H1 (cell line): ENCODE results near the gene CASK. TPM values are rescaled to one million over a fixed set of nuclear protein-coding genes. Genes with fewer than 3 reads are reported as not detected.

Experiments used
- CTCF ChIA-PET: fragments of 300-600 bp; sonication (Branson Sonifier 250); formaldehyde crosslinking; loops from one replicate; lab custom pipeline; 2021; ENCODE audit not compliant: partially characterized antibody; lab: Charles Lee
- POLR2A ChIA-PET: fragments of 300-600 bp; sonication (Branson Sonifier 250); formaldehyde crosslinking; loops from one replicate; lab custom pipeline; 2021; ENCODE audit warnings: inconsistent platforms; ENCODE audit not compliant: partially characterized antibody; lab: Charles Lee
- DNase-seq, 2 experiments: peaks; one replicate each; pipeline versions ENCODE4 v3.0.0 to v3.0.0-alpha.2; 2010 to 2022; ENCODE audit warnings: low spot score in 2 of 2, low read depth in 1 of 2, mixed read lengths in 1 of 2
- FAIRE-seq: peaks from 2 replicates; lab custom pipeline; 2011; peaks lifted over from hg19 to GRCh38; lab: Jason Lieb, UNC
- H2AFZ ChIP-seq: 2 replicates; pipeline ENCODE4 v1.8.1; 2012; ENCODE audit warnings: low read length, inconsistent platforms
- H2AK5ac ChIP-seq: 2 replicates; pipeline ENCODE4 v1.6.1; 2013; ENCODE audit warnings: low read depth, low read length
- H2BK120ac ChIP-seq: replicated peaks from 2 replicates; pipeline ENCODE3; 2013; ENCODE audit warnings: low read depth, low read length, inconsistent platforms
- H2BK12ac ChIP-seq: 2 replicates; pipeline ENCODE4 v1.6.1; 2013; ENCODE audit warnings: low read depth, low read length
- H2BK15ac ChIP-seq: 2 replicates; pipeline ENCODE4 v1.6.1; 2013; ENCODE audit warnings: low read length
- H2BK20ac ChIP-seq: 2 replicates; pipeline ENCODE4 v1.6.1; 2013; ENCODE audit warnings: low read length
- H2BK5ac ChIP-seq: 2 replicates; pipeline ENCODE4 v1.6.1; 2013; ENCODE audit warnings: low read depth, low read length
- H3K14ac ChIP-seq: 2 replicates; pipeline ENCODE4 v1.6.1; 2013; ENCODE audit warnings: inconsistent platforms; ENCODE audit not compliant: insufficient read length
- H3K18ac ChIP-seq: 2 replicates; pipeline ENCODE4 v1.6.1; 2013; ENCODE audit warnings: low read length; ENCODE audit errors: extremely low read depth
- H3K23ac ChIP-seq: 2 replicates; pipeline ENCODE4 v1.6.1; 2013; ENCODE audit warnings: inconsistent platforms; ENCODE audit not compliant: insufficient read length
- H3K23me2 ChIP-seq: 2 replicates; pipeline ENCODE4 v1.6.1; 2013; ENCODE audit warnings: low read depth, low read length
- H3K27ac ChIP-seq: 2 replicates; pipeline ENCODE4 v1.6.1; 2011; ENCODE audit warnings: low read depth, low read length, inconsistent platforms
- H3K27me3 ChIP-seq, 4 experiments: replicated peaks in 1 of 4; 1 replicate in 1 of 4; 2 replicates in 3 of 4; pipeline versions ENCODE4 v1.6.1 to v1.8.1; 2011 to 2013; ENCODE audit warnings: low read length in 3 of 4, mild to moderate bottlenecking in 3 of 4, inconsistent platforms in 2 of 4, mixed read lengths in 2 of 4, moderate library complexity in 1 of 4; ENCODE audit not compliant: control insufficient read depth in 3 of 4, insufficient read depth in 3 of 4; ENCODE audit errors: extremely low read depth in 1 of 4
- H3K36me3 ChIP-seq, 4 experiments: 2 replicates each; pipeline versions ENCODE4 v1.6.1 to v1.8.1; 2011 to 2013; ENCODE audit warnings: mild to moderate bottlenecking in 4 of 4, low read length in 3 of 4, moderate library complexity in 2 of 4, control low read depth in 1 of 4, inconsistent platforms in 1 of 4; ENCODE audit not compliant: insufficient read depth in 4 of 4, control insufficient read depth in 2 of 4
- H3K4ac ChIP-seq: replicated peaks from 2 replicates; pipeline ENCODE3; 2013; ENCODE audit warnings: low read length, low read depth, mixed read lengths, inconsistent platforms; ENCODE audit not compliant: insufficient read length
- H3K4me1 ChIP-seq, 4 experiments: replicated peaks in 1 of 4; 1 replicate in 1 of 4; 2 replicates in 3 of 4; pipeline versions ENCODE4 v1.6.1 to v1.8.1; 2011 to 2013; ENCODE audit warnings: low read length in 3 of 4, inconsistent platforms in 2 of 4, mixed read lengths in 1 of 4; ENCODE audit not compliant: insufficient read depth in 4 of 4, control insufficient read depth in 3 of 4
- H3K4me2 ChIP-seq, 2 experiments: 2 replicates each; pipeline versions ENCODE4 v1.6.1 to v1.8.1; 2011 to 2013; ENCODE audit warnings: low read depth in 2 of 2, low read length in 2 of 2, control low read depth in 1 of 2, inconsistent platforms in 1 of 2, mild to moderate bottlenecking in 1 of 2; ENCODE audit not compliant: insufficient read depth in 1 of 2
- H3K4me3 ChIP-seq, 4 experiments: fragments of 200-600, 300-600 bp in 1 of 4; sonication (generic), shearing (Covaris generic), sonication (Bioruptor Twin) in 1 of 4; 2 replicates each; pipeline versions ENCODE4 v1.5.1 to v1.8.1; 2011 to 2016; ENCODE audit warnings: low read length in 4 of 4, low read depth in 3 of 4, control low read depth in 2 of 4, inconsistent platforms in 2 of 4, mild to moderate bottlenecking in 2 of 4, mixed read lengths in 1 of 4, moderate library complexity in 1 of 4; ENCODE audit not compliant: insufficient read depth in 2 of 4; ENCODE audit errors: extremely low read depth in 1 of 4
- H3K56ac ChIP-seq: replicated peaks from 2 replicates; pipeline ENCODE3; 2013; ENCODE audit warnings: low read depth, mild to moderate bottlenecking, mixed read lengths, low read length, inconsistent platforms; ENCODE audit not compliant: insufficient read length
- H3K79me1 ChIP-seq: 2 replicates; pipeline ENCODE4 v1.6.1; 2013; ENCODE audit warnings: low read depth, low read length, control low read depth
- H3K79me2 ChIP-seq, 2 experiments: 2 replicates each; pipeline versions ENCODE4 v1.6.1 to v1.8.1; 2012 to 2013; ENCODE audit warnings: low read length in 2 of 2, mild to moderate bottlenecking in 2 of 2, inconsistent platforms in 1 of 2; ENCODE audit not compliant: insufficient read depth in 2 of 2, control insufficient read depth in 1 of 2
- H3K9ac ChIP-seq, 4 experiments: replicated peaks in 1 of 4; 1 replicate in 1 of 4; 2 replicates in 3 of 4; pipeline versions ENCODE4 v1.6.1 to v1.8.1; 2011 to 2013; ENCODE audit warnings: low read depth in 3 of 4, low read length in 3 of 4, control low read depth in 2 of 4, mild to moderate bottlenecking in 2 of 4, moderate library complexity in 2 of 4, inconsistent platforms in 1 of 4; ENCODE audit errors: extremely low read depth in 1 of 4
- H3K9me3 ChIP-seq, 2 experiments: 2 replicates each; pipeline versions ENCODE4 v1.6.1 to v1.8.1; 2012 to 2013; ENCODE audit warnings: mild to moderate bottlenecking in 2 of 2, moderate library complexity in 2 of 2, control low read depth in 1 of 2, inconsistent platforms in 1 of 2, low read depth in 1 of 2, low read length in 1 of 2, mixed read lengths in 1 of 2; ENCODE audit not compliant: insufficient read depth in 2 of 2
- H4K20me1 ChIP-seq, 2 experiments: replicated peaks in 1 of 2; 2 replicates each; pipeline versions ENCODE3 to v1.8.1; 2011 to 2013; ENCODE audit warnings: inconsistent platforms in 2 of 2, low read length in 2 of 2, mild to moderate bottlenecking in 1 of 2; ENCODE audit not compliant: insufficient read depth in 2 of 2, control insufficient read depth in 1 of 2
- H4K5ac ChIP-seq: 2 replicates; pipeline ENCODE4 v1.6.1; 2013; ENCODE audit warnings: low read length, low read depth, mixed read lengths, inconsistent platforms; ENCODE audit not compliant: insufficient read length
- H4K8ac ChIP-seq: 2 replicates; pipeline ENCODE4 v1.8.0; 2013; ENCODE audit warnings: mild to moderate bottlenecking, moderate library complexity, low read length, inconsistent platforms; ENCODE audit not compliant: insufficient read depth; ENCODE audit errors: extremely low read depth
- H4K91ac ChIP-seq: replicated peaks from 2 replicates; pipeline ENCODE3; 2013; ENCODE audit warnings: low read length, mixed read lengths, inconsistent platforms; ENCODE audit not compliant: insufficient read length
- EZH2 ChIP-seq: fragments of 200-600 bp; sonication (generic); IDR thresholded peaks from 2 replicates; pipeline ENCODE4 v1.7.1; 2012; ENCODE audit warnings: low read depth, mild to moderate bottlenecking, moderate library complexity, low read length, inconsistent platforms; ENCODE audit not compliant: severe bottlenecking
- HDAC6 ChIP-seq: IDR thresholded peaks from one replicate; pipeline ENCODE4 v1.7.1; 2012; ENCODE audit warnings: low read depth, mild to moderate bottlenecking, inconsistent platforms, low read length, moderate library complexity
- JUN ChIP-seq: IDR thresholded peaks from 2 replicates; pipeline ENCODE4 v1.6.1; 2011; ENCODE audit warnings: low read depth, mild to moderate bottlenecking, improper control_type of control experiment, low read length
- JUND ChIP-seq: IDR thresholded peaks from 2 replicates; pipeline ENCODE4 v1.6.1; 2011; ENCODE audit warnings: mild to moderate bottlenecking, improper control_type of control experiment, low read length
- POLR2A ChIP-seq, 2 experiments: IDR thresholded peaks; 1 replicate in 1 of 2; 2 replicates in 1 of 2; pipeline ENCODE4 v1.6.1; 2011; ENCODE audit warnings: low read depth in 2 of 2, low read length in 2 of 2, mild to moderate bottlenecking in 2 of 2; ENCODE audit errors: control extremely low read depth in 1 of 2
- POLR2AphosphoS5 ChIP-seq: IDR thresholded peaks from 2 replicates; pipeline ENCODE4 v1.6.1; 2011; ENCODE audit warnings: low read depth, low read length
- RXRA ChIP-seq: IDR thresholded peaks from 2 replicates; pipeline ENCODE4 v1.6.1; 2011; ENCODE audit warnings: low read depth, mild to moderate bottlenecking, low read length, moderate library complexity; ENCODE audit not compliant: insufficient read depth
- SAP30 ChIP-seq: fragments of 300-600 bp; sonication (generic); IDR thresholded peaks from 2 replicates; pipeline ENCODE4 v1.7.1; 2012; ENCODE audit warnings: low read length, moderate library complexity, mild to moderate bottlenecking, inconsistent platforms; ENCODE audit not compliant: insufficient read depth, insufficient replicate concordance
- SP1 ChIP-seq: IDR thresholded peaks from 2 replicates; pipeline ENCODE4 v1.6.1; 2011; ENCODE audit warnings: low read depth, low read length
- SUZ12 ChIP-seq: fragments of 200-600 bp; sonication (generic); IDR thresholded peaks from 2 replicates; pipeline ENCODE4 v1.6.1; 2012; ENCODE audit warnings: mild to moderate bottlenecking, inconsistent platforms, low read length, moderate library complexity, mixed read lengths
- TCF12 ChIP-seq: IDR thresholded peaks from 2 replicates; pipeline ENCODE4 v1.6.1; 2011; ENCODE audit warnings: low read depth, mild to moderate bottlenecking, low read length
- WGBS, 2 experiments: shearing (Covaris generic) in 1 of 2; methylation state at CpG; one replicate each; pipeline versions ENCODE4 v1.1.6 to v1.1.7; 2013 to 2015; ENCODE audit warnings: low lambda C conversion rate in 2 of 2, mixed read lengths in 2 of 2, inconsistent platforms in 1 of 2, low coverage in 1 of 2, missing lambda C conversion rate in 1 of 2; ENCODE audit not compliant: insufficient replicate concordance in 2 of 2, insufficient coverage in 1 of 2, insufficient read length in 1 of 2; ENCODE audit errors: extremely low coverage in 1 of 2, missing lambda C conversion rate in 1 of 2; 5-methylcytosine and 5-hydroxymethylcytosine counted together
- polyA plus RNA-seq, 7 experiments: library from polyadenylated mRNA; depleted of rRNA in 3 of 7; stranded (reverse) in 5 of 7; unstranded in 2 of 7; fragments of >200 nt in 5 of 7; fragments of 200-250 nt in 2 of 7; gene quantifications; 1 replicate in 5 of 7; 2 replicates in 1 of 7; 4 replicates in 1 of 7; pipeline versions ENCODE4 v1.2.1 to v1.2.3, GENCODE V29; 2011 to 2013; ENCODE audit warnings: missing spikeins in 2 of 7, mixed read lengths in 2 of 7
- total RNA-seq: library from RNA; stranded (reverse); fragmentation: NEBNext Ultra II Directional; extraction: Animal tissue kit (Norgen Biotek cat#: 25700); gene quantifications from 2 replicates; pipeline ENCODE4 v1.2.1, GENCODE V29; 2021
- TF ChIP-seq, protein P1 (sequence below): IDR thresholded peaks from 2 replicates; pipeline ENCODE4 v1.6.1; 2012; ENCODE audit warnings: low read length, inconsistent platforms

The CASK gene
- total and polyA plus RNA-seq, 2 of the 8 experiments (the other 6 are each of a cell fraction or from before 2014, with no cell fraction given) = 21.6 to 55.1 TPM

DNA sequence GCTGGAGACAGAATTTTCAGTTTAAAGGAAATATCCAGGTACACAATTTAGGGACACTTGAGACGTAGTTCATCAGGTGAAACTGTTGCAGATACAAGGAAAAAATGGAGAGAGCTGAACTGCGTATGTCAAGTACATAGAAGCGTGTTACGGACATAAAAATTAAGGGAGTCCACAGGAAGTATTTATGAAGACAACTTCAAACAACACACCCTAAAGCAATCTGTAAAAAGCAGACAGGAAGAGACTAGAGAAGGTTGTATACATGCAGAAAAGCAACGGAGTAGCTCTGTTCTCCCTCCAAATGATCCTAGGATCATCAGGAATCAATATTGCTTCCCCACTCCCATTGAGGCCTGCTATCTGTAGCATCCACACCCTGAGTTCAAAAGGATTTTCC is 5.8 kb downstream of the CASK start:
- WGBS, 2 experiments = 94% methylated on average over 5 of the region's 5 CpGs; no CpG with 5 or more reads in 1 of the 2 experiments
- Histone ChIP-seq H3K4me1 (peaks cover 0 to 4% (median 0%) of the 10 kb centered on the region in 4 experiments; a peak in 1 of 7 replicates), H3K79me2 (peaks cover 0 to 93% of the 10 kb centered on the region in 2 experiments; a peak in 3 of 4 replicates)

More for the DNA sequence above, 5.8 kb downstream of the CASK start:
- Histone ChIP-seq H4K20me1 (peaks cover 0 to 2% of the 10 kb centered on the region in 2 experiments), H3K27ac (no peak overlapping the region), H2BK20ac (no peak overlapping the region), H2AFZ (no peak overlapping the region), H3K36me3 (no peaks in the 10 kb centered on the region), H3K23me2 (peaks cover 3% of the 10 kb centered on the region; the same call in 1 of the 2 replicates), H3K79me1 (no peaks in the 10 kb centered on the region; the same call in 1 of the 2 replicates), H2BK5ac (no peak overlapping the region), H2AK5ac (no peak overlapping the region), H4K91ac (no peak overlapping the region), H4K5ac (no peak overlapping the region), H4K8ac (no peak overlapping the region), H2BK15ac (no peak overlapping the region), H3K27me3 (no peaks in the 10 kb centered on the region), H3K14ac (no peak overlapping the region), H3K4me3 (no peak overlapping the region), H3K56ac (no peak overlapping the region), H3K9me3 (no peaks in the 10 kb centered on the region), H3K18ac (no peak overlapping the region), H3K4me2 (no peak overlapping the region), H2BK120ac (no peak overlapping the region), H3K9ac (no peak overlapping the region), H3K4ac (no peak overlapping the region), H2BK12ac (no peak overlapping the region), H3K23ac (no peak overlapping the region)
- FAIRE-seq (no peak), DNase-seq (no peak)
- ChIA-PET CTCF (interaction anchor here (0.7 kb wide), 1 partner anchor 463 kb away, joined by 3 read pairs; no protein-coding TSS in a partner anchor), POLR2A (interaction anchor here (0.5 kb wide), 1 partner anchor 227 kb away, joined by 4 read pairs; no protein-coding TSS in a partner anchor)
- TF ChIP-seq, protein P1, sequence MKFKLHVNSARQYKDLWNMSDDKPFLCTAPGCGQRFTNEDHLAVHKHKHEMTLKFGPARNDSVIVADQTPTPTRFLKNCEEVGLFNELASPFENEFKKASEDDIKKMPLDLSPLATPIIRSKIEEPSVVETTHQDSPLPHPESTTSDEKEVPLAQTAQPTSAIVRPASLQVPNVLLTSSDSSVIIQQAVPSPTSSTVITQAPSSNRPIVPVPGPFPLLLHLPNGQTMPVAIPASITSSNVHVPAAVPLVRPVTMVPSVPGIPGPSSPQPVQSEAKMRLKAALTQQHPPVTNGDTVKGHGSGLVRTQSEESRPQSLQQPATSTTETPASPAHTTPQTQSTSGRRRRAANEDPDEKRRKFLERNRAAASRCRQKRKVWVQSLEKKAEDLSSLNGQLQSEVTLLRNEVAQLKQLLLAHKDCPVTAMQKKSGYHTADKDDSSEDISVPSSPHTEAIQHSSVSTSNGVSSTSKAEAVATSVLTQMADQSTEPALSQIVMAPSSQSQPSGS = no peak
- TF ChIP-seq EZH2 (no peak), TCF12 (no peak), JUN (no peak), RXRA (no peak), SUZ12 (no peak), JUND (no peak), POLR2AphosphoS5 (no peak), SAP30 (no peak), HDAC6 (no peak), SP1 (no peak), POLR2A (IDR thresholded peaks at IDR 0.05; ENCODE audit: control extremely low read depth in 1 of 2, low read depth in 2 of 2, low read length in 2 of 2) (no peak)
